Measurements from ENCODE around the gene C1orf52.

C1orf52 gene

DNA sequence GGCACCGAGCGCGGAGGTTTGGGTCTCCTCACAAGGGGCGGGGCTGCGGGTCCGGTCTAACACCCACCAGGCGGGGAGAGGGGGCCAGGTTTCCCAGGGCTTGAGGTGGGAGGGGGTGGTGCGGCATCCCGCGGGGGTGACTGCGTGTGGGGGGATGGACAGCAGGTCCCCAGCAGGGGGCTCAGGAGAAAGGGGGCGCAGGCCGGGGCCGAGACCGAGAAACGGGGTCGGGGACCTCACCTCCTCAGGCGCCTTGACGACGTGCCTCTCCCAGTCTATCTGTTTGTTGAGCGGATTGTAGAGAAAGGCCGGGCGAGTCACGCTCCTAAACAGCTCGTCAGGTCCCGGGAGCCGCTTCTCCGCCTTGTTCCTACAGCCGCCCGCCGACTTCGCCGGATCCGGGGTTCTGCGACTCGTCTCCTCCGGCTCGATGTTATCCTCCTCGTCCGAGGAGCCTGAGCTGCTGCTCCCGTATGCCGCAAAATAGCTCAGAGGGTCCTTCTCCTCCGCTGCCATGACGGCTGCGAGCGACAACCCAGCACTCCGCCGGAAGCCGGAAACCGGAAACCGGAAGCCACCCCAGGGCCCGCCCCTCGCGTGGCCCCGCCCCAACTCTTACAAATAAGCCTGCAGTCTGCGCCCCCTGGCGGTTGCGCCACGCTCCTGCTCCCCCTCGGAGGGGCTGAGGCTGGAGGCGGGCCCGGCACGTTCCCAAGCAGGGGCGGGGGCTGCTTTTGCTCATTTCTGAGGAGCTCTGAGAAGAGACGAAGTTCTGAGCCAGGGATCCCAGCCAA, at the start of gene C1orf52:
Gene C1orf52, minus strand, starts transcription at position 545 of the 794 bp plus-strand sequence. Its CDS starts 29 bp downstream, at position 516.
- DNase-seq (ENCODE audit: low read depth): peak; percentile 82
- in situ Hi-C loops (cut with HindIII; ENCODE audit: low sequenced_read_pairs): no loop called here
- TF ChIP-seq, protein P1, sequence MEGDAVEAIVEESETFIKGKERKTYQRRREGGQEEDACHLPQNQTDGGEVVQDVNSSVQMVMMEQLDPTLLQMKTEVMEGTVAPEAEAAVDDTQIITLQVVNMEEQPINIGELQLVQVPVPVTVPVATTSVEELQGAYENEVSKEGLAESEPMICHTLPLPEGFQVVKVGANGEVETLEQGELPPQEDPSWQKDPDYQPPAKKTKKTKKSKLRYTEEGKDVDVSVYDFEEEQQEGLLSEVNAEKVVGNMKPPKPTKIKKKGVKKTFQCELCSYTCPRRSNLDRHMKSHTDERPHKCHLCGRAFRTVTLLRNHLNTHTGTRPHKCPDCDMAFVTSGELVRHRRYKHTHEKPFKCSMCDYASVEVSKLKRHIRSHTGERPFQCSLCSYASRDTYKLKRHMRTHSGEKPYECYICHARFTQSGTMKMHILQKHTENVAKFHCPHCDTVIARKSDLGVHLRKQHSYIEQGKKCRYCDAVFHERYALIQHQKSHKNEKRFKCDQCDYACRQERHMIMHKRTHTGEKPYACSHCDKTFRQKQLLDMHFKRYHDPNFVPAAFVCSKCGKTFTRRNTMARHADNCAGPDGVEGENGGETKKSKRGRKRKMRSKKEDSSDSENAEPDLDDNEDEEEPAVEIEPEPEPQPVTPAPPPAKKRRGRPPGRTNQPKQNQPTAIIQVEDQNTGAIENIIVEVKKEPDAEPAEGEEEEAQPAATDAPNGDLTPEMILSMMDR (IDR thresholded peaks at IDR 0.05; ENCODE audit: low read depth, low read length, missing control alignments): peak; percentile 96

DNA sequence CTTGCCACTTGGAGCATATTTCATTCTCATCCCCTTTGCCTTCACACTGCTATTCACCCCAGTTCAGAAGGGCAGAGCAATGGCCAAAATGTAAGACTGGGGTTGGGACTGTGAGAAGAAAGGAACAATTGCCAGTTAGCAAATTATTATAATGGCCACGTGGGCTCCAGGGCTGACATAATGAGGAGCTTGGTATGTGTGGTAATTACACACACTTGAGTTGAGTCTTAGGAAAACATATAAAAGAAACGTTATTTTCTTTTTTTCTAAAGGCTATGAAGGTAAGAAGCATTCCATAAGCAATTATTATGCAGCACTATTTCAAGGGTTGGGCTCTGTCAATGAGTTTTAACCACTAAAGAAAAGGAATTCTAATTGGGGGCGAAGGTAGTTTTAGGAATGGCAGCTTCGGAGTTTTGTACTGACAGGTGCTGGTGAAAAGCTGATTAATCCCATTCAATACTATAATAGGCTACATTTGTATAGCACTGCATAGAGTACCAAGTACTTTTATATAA, 49.4 kb upstream of the C1orf52 start:
- TF ChIP-seq, protein P1 (IDR thresholded peaks at IDR 0.05; ENCODE audit: low read depth, low read length, missing control alignments): no peak
- DNase-seq (ENCODE audit: low read depth): no peak
- in situ Hi-C loops (cut with HindIII; ENCODE audit: low sequenced_read_pairs): loop anchor here (25.0 kb wide), 2 partner anchors 253 to 578 kb away; no protein-coding TSS in a partner anchor
- no peak overlapping the region for H3K4me3 ChIP-seq (ENCODE audit: low read depth, low read length)

More for the DNA sequence above, at the start of gene C1orf52:
- H3K4me3 ChIP-seq (ENCODE audit: low read depth, low read length): peak within 1 kb of the TSS; percentile 92

DNA sequence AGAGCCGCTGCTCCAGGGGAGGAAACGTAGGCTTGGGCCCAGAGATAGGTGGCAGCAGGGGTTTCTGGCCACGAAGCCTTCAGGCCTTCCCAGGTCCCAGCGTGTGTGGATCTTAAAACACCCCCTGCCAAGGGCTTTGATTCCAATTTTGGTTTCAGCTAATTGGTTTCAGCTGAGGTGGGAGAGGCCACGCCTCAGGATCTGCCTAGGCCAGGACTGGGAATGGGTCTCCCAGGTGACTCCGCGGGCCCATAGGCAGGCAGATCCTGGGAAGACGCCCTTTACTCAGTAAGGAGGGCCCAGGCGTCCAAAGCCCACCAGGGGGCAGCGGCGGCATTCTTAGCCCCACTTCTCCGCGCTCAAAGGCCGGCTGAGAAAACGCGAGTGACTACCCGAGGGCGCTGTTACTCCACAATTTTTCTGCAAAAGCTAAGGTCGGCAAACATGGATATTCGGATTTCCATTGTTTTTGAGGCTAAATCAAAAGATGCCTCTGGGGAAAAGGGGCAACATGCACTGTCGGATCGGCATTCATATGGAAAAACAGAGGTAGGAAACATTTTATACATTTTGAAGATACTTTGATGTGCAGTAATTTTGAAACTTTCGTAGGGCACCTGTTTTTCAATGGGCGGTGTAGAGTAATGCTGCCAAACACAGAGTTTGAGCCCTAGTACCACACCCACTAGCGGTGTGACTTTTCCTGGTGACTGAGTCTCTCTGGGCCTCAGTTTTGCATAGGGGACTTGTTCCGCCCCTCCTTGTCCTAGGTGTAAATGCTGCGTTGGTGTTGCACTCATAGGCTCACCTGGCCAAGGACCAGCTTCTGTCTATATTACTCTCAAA, 48.7 kb upstream of the C1orf52 start:
- peak; percentile 82 for DNase-seq (ENCODE audit: low read depth)
- in situ Hi-C loops (cut with HindIII; ENCODE audit: low sequenced_read_pairs): loop anchor here (25.0 kb wide), 2 partner anchors 254 to 579 kb away; no protein-coding TSS in a partner anchor
- no peak overlapping the region for H3K4me3 ChIP-seq (ENCODE audit: low read depth, low read length)
- TF ChIP-seq, protein P1 (IDR thresholded peaks at IDR 0.05; ENCODE audit: low read depth, low read length, missing control alignments): peak; percentile 98

DNA sequence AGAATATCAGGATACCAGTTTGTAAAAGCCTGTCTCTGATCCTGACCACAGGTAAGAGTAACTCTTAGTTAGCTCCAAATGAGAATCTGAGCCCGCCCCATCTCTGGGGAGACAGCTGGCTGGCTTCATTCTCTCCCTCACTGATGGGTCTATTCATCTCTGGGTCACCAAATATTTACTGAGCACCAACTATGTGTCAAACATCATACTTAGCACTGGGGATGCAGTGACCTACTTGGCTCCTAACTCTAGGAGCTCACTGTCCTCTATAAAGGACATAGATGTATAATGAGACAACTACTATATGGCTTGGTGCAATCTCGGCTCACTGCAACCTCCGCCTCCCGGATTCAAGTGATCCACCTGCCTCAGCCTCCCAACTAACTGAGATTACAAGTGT, 46.8 kb upstream of the C1orf52 start:
- no peak for DNase-seq (ENCODE audit: low read depth)
- in situ Hi-C loops (cut with HindIII; ENCODE audit: low sequenced_read_pairs): loop anchor here (25.0 kb wide), 2 partner anchors 256 to 581 kb away; no protein-coding TSS in a partner anchor
- TF ChIP-seq, protein P1 (IDR thresholded peaks at IDR 0.05; ENCODE audit: low read depth, low read length, missing control alignments): no peak
- no peak overlapping the region for H3K4me3 ChIP-seq (ENCODE audit: low read depth, low read length)

DNA sequence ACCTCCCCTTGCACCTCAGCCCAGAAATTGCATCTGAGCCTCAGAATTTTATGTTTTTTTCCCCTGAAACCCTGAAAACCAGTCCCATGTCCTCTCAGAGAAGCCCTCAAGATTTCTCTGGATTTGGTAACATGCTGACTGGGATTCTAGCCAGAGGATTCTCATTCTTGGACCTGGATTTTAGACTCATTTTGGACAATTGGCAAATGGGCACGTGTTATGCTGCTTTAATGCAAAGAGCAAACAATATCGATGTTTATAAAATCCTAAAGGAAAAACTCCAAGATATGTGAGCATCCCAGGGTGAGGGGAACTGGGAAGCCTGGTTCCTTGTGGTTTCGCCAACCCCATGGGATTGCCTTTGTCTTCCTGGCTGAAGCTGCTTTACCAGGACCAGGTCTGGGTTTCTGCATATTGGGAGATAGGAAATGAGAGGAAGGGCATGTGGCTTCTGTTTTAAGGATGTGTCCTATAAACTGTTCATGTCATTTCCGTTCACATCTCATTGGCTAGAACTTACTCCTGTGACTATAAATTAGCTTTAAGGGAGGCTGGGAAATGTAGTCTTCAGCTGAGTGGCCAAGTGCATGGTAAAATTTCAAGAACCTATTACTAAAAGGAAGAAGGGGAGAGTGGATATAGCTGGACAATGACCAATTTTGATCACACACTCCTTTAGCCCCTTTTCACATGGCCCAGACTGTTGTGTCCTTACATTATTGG, 44.1 kb upstream of the C1orf52 start:
- in situ Hi-C loops (cut with HindIII; ENCODE audit: low sequenced_read_pairs): loop anchor here (25.0 kb wide), 2 partner anchors 259 to 584 kb away; no protein-coding TSS in a partner anchor
- no peak for DNase-seq (ENCODE audit: low read depth)
- no peak overlapping the region for H3K4me3 ChIP-seq (ENCODE audit: low read depth, low read length)

More for the DNA sequence above, 44.1 kb upstream of the C1orf52 start:
- TF ChIP-seq, protein P1 (IDR thresholded peaks at IDR 0.05; ENCODE audit: low read depth, low read length, missing control alignments): no peak
